ENCODE measurements around the gene LSMEM2. TPM values are rescaled to one million over a fixed set of nuclear protein-coding genes. Genes with fewer than 3 reads are reported as not detected.

LSMEM2 gene
- total and polyA plus RNA-seq, 4 experiments from 2014 or later, result 0.20 TPM; not detected in 3

GRCh38 chr3:50314816-50315215 is 35.9 kb downstream of the LSMEM2 start:
- DNase-seq, result peak in 1 of 5 donors; percentile 7
- peak overlapping the region in 3 of 7 donors; percentile 66 to 85 (median 75) for H3K27ac Mint-ChIP-seq
- peaks cover 0 to 2% of the 10 kb centered on the region in 2 donors for H3K36me3 Mint-ChIP-seq
- peaks cover 15 to 42% (median 27%) of the 10 kb centered on the region in 4 donors for H3K4me1 Mint-ChIP-seq
- POLR2A ChIA-PET (ENCODE audit: partially characterized antibody), result interaction anchor here (0.8 to 14.4 kb wide), 9 partner anchors 8 to 78 kb away, joined by 3 to 144 read pairs (median 6); partner anchors contain the start of genes HYAL2, HYAL3, IFRD2 and NAA80
- no peak overlapping the region for H3K27ac ChIP-seq (ENCODE audit: low read depth, low read length)
- no peak overlapping the region for H3K4me3 ChIP-seq (ENCODE audit: low read length in 2 of 2)
- no peaks in the 10 kb centered on the region for H3K27me3 Mint-ChIP-seq
- H3K4me3 Mint-ChIP-seq, result no peak overlapping the region
- no peaks in the 10 kb centered on the region for H3K9me3 Mint-ChIP-seq
- peaks cover 31% of the 10 kb centered on the region for H3K4me1 ChIP-seq (ENCODE audit: insufficient read depth, low read length)
- no peaks in the 10 kb centered on the region for H3K27me3 ChIP-seq (ENCODE audit: insufficient read depth, low read length)
- intact Hi-C loops (cut with micrococcal nuclease), result loop anchor here (5.0 kb wide), 1 partner anchor 843 kb away; the partner anchor contains the start of gene DAG1
- H3K9me3 ChIP-seq (ENCODE audit: control insufficient read depth in 1 of 2, low read length in 2 of 2), result no peaks in the 10 kb centered on the region
- CTCF ChIA-PET (ENCODE audit: partially characterized antibody), result interaction anchor here (0.8 to 4.4 kb wide), 6 partner anchors 9 to 68 kb away, joined by 3 to 21 read pairs (median 4); partner anchors contain the start of genes HYAL3, NAA80 and TUSC2
- no peaks in the 10 kb centered on the region for H3K36me3 ChIP-seq (ENCODE audit: insufficient read depth, low read length)

- peak overlapping the region in 1 of 2 donors; percentile 7 for H3K4me3 ChIP-seq (ENCODE audit: low read length in 2 of 2)
- H3K36me3 ChIP-seq (ENCODE audit: insufficient read depth, low read length), result no peaks in the 10 kb centered on the region
- CTCF ChIA-PET (ENCODE audit: partially characterized antibody), result interaction anchor here (1.0 to 4.4 kb wide), 4 partner anchors 9 to 24 kb away, joined by 3 to 21 read pairs (median 4); partner anchors contain the start of genes HYAL3, NAA80 and RASSF1
- DNase-seq, result peak; percentile 62 to 92 (median 72)
- H3K4me1 ChIP-seq (ENCODE audit: insufficient read depth, low read length), result peaks cover 41% of the 10 kb centered on the region
- POLR2A ChIA-PET (ENCODE audit: partially characterized antibody), result interaction anchor here (1.0 to 14.4 kb wide), 7 partner anchors 12 to 81 kb away, joined by 4 to 144 read pairs (median 8); partner anchors contain the start of genes CYB561D2, GNAI2, HYAL3 and NAA80
- Mint-ChIP-seq H3K27me3 (no peaks in the 10 kb centered on the region), H3K27ac (peak overlapping the region; percentile 79 to 99 (median 94)), H3K4me1 (peaks cover 22 to 52% (median 37%) of the 10 kb centered on the region in 4 donors), H3K36me3 (peaks cover 0 to 2% of the 10 kb centered on the region in 2 donors), H3K9me3 (no peaks in the 10 kb centered on the region), H3K4me3 (peak overlapping the region; percentile 74 to 92 (median 86))
- H3K27me3 ChIP-seq (ENCODE audit: insufficient read depth, low read length), result no peaks in the 10 kb centered on the region
- peak overlapping the region; percentile 49 for H3K27ac ChIP-seq (ENCODE audit: low read depth, low read length)
- intact Hi-C loops (cut with micrococcal nuclease), result loop anchor here (1.0 to 5.0 kb wide), 2 partner anchors 12 to 844 kb away; partner anchors contain the start of genes DAG1 and TUSC2
- no peaks in the 10 kb centered on the region for H3K9me3 ChIP-seq (ENCODE audit: control insufficient read depth in 1 of 2, low read length in 2 of 2)
These were observed 37.9 kb downstream of the LSMEM2 start for GRCh38 chr3:50316657-50317242.

DNA sequence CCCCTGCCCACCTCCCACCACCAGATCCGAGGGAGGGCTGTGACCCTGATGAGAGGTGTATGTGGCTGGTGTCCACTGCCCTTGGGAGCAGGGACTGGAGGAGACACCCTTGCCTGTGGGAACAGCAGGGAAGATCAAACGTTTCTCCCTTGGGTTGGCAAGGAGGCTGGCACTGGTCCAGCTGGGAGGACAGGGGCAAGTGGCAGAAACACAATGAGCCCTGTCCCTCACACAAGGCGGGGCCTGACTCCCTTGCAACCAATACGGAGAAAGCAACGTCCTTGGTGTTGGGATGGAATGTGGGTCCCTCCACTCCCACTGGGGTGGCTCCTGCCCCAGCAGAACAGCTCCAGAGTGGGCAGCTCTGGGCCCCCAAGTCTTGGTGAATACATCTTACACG is 38.4 kb downstream of the LSMEM2 start:
- Histone ChIP-seq H3K27me3 (ENCODE audit: insufficient read depth, low read length) (no peaks in the 10 kb centered on the region), H3K4me1 (ENCODE audit: insufficient read depth, low read length) (peaks cover 46% of the 10 kb centered on the region), H3K36me3 (ENCODE audit: insufficient read depth, low read length) (no peaks in the 10 kb centered on the region), H3K4me3 (ENCODE audit: low read length in 2 of 2) (no peak overlapping the region), H3K9me3 (ENCODE audit: control insufficient read depth in 1 of 2, low read length in 2 of 2) (no peaks in the 10 kb centered on the region), H3K27ac (ENCODE audit: low read depth, low read length) (peak overlapping the region; percentile 49)
- peaks cover 22 to 52% (median 38%) of the 10 kb centered on the region in 4 donors for H3K4me1 Mint-ChIP-seq
- H3K27me3 Mint-ChIP-seq, result no peaks in the 10 kb centered on the region
- peak overlapping the region in 4 of 8 donors; percentile 76 to 92 (median 88) for H3K4me3 Mint-ChIP-seq
- ChIA-PET POLR2A (ENCODE audit: partially characterized antibody) (interaction anchor here (1.0 to 14.4 kb wide), 7 partner anchors 12 to 81 kb away, joined by 4 to 144 read pairs (median 8); partner anchors contain the start of genes CYB561D2, GNAI2, HYAL3 and NAA80), CTCF (ENCODE audit: partially characterized antibody) (interaction anchor here (0.9 to 1.2 kb wide), 4 partner anchors 10 to 29 kb away, joined by 3 to 5 read pairs (median 4); partner anchors contain the start of genes HYAL3, NAA80 and RASSF1)
- H3K36me3 Mint-ChIP-seq, result peaks cover 0 to 2% of the 10 kb centered on the region in 2 donors
- DNase-seq, result peak in 1 of 5 donors; percentile 17
- intact Hi-C loops (cut with micrococcal nuclease), result loop anchor here (5.0 kb wide), 1 partner anchor 845 kb away; the partner anchor contains the start of gene DAG1
- H3K27ac Mint-ChIP-seq, result peak overlapping the region; percentile 79 to 99 (median 94)
- H3K9me3 Mint-ChIP-seq, result no peaks in the 10 kb centered on the region

GRCh38 chr3:50318163-50318562 is 39.3 kb downstream of the LSMEM2 start:
- Histone ChIP-seq H3K27me3 (ENCODE audit: insufficient read depth, low read length) (no peaks in the 10 kb centered on the region), H3K36me3 (ENCODE audit: insufficient read depth, low read length) (no peaks in the 10 kb centered on the region), H3K4me1 (ENCODE audit: insufficient read depth, low read length) (peaks cover 49% of the 10 kb centered on the region), H3K27ac (ENCODE audit: low read depth, low read length) (no peak overlapping the region), H3K9me3 (ENCODE audit: control insufficient read depth in 1 of 2, low read length in 2 of 2) (no peaks in the 10 kb centered on the region), H3K4me3 (ENCODE audit: low read length in 2 of 2) (no peak overlapping the region)
- peaks cover 23 to 54% (median 39%) of the 10 kb centered on the region in 4 donors for H3K4me1 Mint-ChIP-seq
- CTCF ChIA-PET (ENCODE audit: partially characterized antibody), result interaction anchor here (0.6 to 2.4 kb wide), 6 partner anchors 11 to 900 kb away, joined by 3 to 5 read pairs (median 4); no protein-coding TSS in a partner anchor
- peaks cover 0 to 2% of the 10 kb centered on the region in 2 donors for H3K36me3 Mint-ChIP-seq
- intact Hi-C loops (cut with micrococcal nuclease), result loop anchor here (5.0 kb wide), 1 partner anchor 846 kb away; the partner anchor contains the start of gene DAG1
- H3K27ac Mint-ChIP-seq, result peak overlapping the region in 2 of 7 donors; percentile 64 to 70
- DNase-seq, result peak in 1 of 5 donors; percentile 29
- no peaks in the 10 kb centered on the region for H3K27me3 Mint-ChIP-seq
- peak overlapping the region in 1 of 8 donors; percentile 54 for H3K4me3 Mint-ChIP-seq
- POLR2A ChIA-PET (ENCODE audit: partially characterized antibody), result interaction anchor here (1.2 to 14.4 kb wide), 6 partner anchors 11 to 47 kb away, joined by 4 to 144 read pairs (median 18); partner anchors contain the start of genes CYB561D2, HYAL3, IFRD2 and NAA80
- H3K9me3 Mint-ChIP-seq, result no peaks in the 10 kb centered on the region

DNA sequence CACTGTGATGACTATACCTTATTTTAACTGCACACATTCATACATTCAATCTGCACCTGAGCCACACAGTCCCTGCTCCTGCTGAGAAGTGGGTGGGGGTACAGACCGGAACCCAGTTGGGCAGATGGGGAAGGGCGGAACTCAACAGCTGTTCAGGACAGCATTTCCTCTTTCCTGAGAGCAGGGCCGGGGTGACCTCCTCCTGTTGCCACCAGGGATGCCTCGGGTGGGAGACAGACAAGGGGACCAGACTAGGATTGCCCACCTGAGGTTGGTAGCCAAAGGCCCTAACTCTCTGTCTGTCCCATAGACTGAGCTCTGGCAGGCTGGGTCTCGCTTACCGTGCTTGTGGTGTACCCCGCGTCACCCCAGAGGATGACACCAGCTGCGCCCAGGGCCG is 39.7 kb downstream of the LSMEM2 start:
- Mint-ChIP-seq H3K9me3 (no peaks in the 10 kb centered on the region), H3K27me3 (no peaks in the 10 kb centered on the region), H3K27ac (peak overlapping the region in 3 of 7 donors; percentile 64 to 72 (median 70)), H3K36me3 (peaks cover 0 to 2% of the 10 kb centered on the region in 2 donors), H3K4me1 (peaks cover 23 to 56% (median 39%) of the 10 kb centered on the region in 4 donors), H3K4me3 (peak overlapping the region in 3 of 8 donors; percentile 43 to 46 (median 46))
- no peaks in the 10 kb centered on the region for H3K27me3 ChIP-seq (ENCODE audit: insufficient read depth, low read length)
- H3K36me3 ChIP-seq (ENCODE audit: insufficient read depth, low read length), result no peaks in the 10 kb centered on the region
- peak in 1 of 5 donors; percentile 24 for DNase-seq
- H3K27ac ChIP-seq (ENCODE audit: low read depth, low read length), result no peak overlapping the region
- peaks cover 49% of the 10 kb centered on the region for H3K4me1 ChIP-seq (ENCODE audit: insufficient read depth, low read length)
- ChIA-PET CTCF (ENCODE audit: partially characterized antibody) (interaction anchor here (0.6 to 2.4 kb wide), 5 partner anchors 9 to 900 kb away, joined by 3 to 5 read pairs (median 4); partner anchors contain the start of gene TUSC2), POLR2A (ENCODE audit: partially characterized antibody) (interaction anchor here (2.9 to 14.4 kb wide), 4 partner anchors 11 to 26 kb away, joined by 10 to 144 read pairs (median 60); partner anchors contain the start of genes HYAL3, IFRD2, NAA80 and TUSC2)
- no peak overlapping the region for H3K4me3 ChIP-seq (ENCODE audit: low read length in 2 of 2)
- H3K9me3 ChIP-seq (ENCODE audit: control insufficient read depth in 1 of 2, low read length in 2 of 2), result no peaks in the 10 kb centered on the region
- intact Hi-C loops (cut with micrococcal nuclease), result loop anchor here (5.0 kb wide), 1 partner anchor 846 kb away; the partner anchor contains the start of gene DAG1

GRCh38 chr3:50319181-50319893 is 40.5 kb downstream of the LSMEM2 start:
- intact Hi-C loops (cut with micrococcal nuclease), result loop anchor here (5.0 kb wide), 1 partner anchor 847 kb away; the partner anchor contains the start of gene DAG1
- Histone ChIP-seq H3K27ac (ENCODE audit: low read depth, low read length) (no peak overlapping the region), H3K9me3 (ENCODE audit: control insufficient read depth in 1 of 2, low read length in 2 of 2) (no peaks in the 10 kb centered on the region), H3K36me3 (ENCODE audit: insufficient read depth, low read length) (no peaks in the 10 kb centered on the region), H3K27me3 (ENCODE audit: insufficient read depth, low read length) (no peaks in the 10 kb centered on the region), H3K4me3 (ENCODE audit: low read length in 2 of 2) (no peak overlapping the region), H3K4me1 (ENCODE audit: insufficient read depth, low read length) (peaks cover 49% of the 10 kb centered on the region)
- ChIA-PET CTCF (ENCODE audit: partially characterized antibody) (interaction anchor here (0.6 to 2.4 kb wide), 4 partner anchors 8 to 125 kb away, joined by 3 to 5 read pairs (median 3); partner anchors contain the start of gene TUSC2), POLR2A (ENCODE audit: partially characterized antibody) (interaction anchor here (2.9 to 14.4 kb wide), 4 partner anchors 10 to 27 kb away, joined by 10 to 144 read pairs (median 60); partner anchors contain the start of genes HYAL3, IFRD2, NAA80 and TUSC2)
- Mint-ChIP-seq H3K4me3 (peak overlapping the region in 7 of 8 donors; percentile 29 to 80 (median 48)), H3K27ac (peak overlapping the region in 3 of 7 donors; percentile 22 to 81 (median 72)), H3K9me3 (no peaks in the 10 kb centered on the region), H3K27me3 (no peaks in the 10 kb centered on the region), H3K4me1 (peaks cover 24 to 58% (median 39%) of the 10 kb centered on the region in 4 donors), H3K36me3 (peaks cover 0 to 2% of the 10 kb centered on the region in 2 donors)
- peak in 1 of 5 donors; percentile 31 for DNase-seq
